ENCODE data around the gene JMJD8. TPM values are rescaled to one million over a fixed set of nuclear protein-coding genes. Genes with fewer than 3 reads are reported as not detected.

JMJD8 gene
- total and polyA plus RNA-seq, 2 experiments from 2014 or later = 48.5 to 82.5 TPM

GRCh38 chr16:733382-734207 is 49.5 kb upstream of the JMJD8 start:
- no peaks in the 10 kb centered on the region for H3K9me2 ChIP-seq (ENCODE audit: insufficient read depth)
- H3K79me2 ChIP-seq (replicated peaks; ENCODE audit: insufficient read depth) = no peaks in the 10 kb centered on the region
- no peaks in the 10 kb centered on the region for H3K4me1 ChIP-seq (ENCODE audit: insufficient read depth)
- TF ChIP-seq, protein P1, sequence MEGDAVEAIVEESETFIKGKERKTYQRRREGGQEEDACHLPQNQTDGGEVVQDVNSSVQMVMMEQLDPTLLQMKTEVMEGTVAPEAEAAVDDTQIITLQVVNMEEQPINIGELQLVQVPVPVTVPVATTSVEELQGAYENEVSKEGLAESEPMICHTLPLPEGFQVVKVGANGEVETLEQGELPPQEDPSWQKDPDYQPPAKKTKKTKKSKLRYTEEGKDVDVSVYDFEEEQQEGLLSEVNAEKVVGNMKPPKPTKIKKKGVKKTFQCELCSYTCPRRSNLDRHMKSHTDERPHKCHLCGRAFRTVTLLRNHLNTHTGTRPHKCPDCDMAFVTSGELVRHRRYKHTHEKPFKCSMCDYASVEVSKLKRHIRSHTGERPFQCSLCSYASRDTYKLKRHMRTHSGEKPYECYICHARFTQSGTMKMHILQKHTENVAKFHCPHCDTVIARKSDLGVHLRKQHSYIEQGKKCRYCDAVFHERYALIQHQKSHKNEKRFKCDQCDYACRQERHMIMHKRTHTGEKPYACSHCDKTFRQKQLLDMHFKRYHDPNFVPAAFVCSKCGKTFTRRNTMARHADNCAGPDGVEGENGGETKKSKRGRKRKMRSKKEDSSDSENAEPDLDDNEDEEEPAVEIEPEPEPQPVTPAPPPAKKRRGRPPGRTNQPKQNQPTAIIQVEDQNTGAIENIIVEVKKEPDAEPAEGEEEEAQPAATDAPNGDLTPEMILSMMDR (conservative IDR thresholded peaks at IDR 0.05; ENCODE audit: low read depth in 2 of 2) = peak; percentile 62 to 80
- no peak for TF ChIP-seq ZNF114 (CRISPR knock-in tag; IDR thresholded peaks at IDR 0.05)
- peak; percentile 79 for DNase-seq (ENCODE audit: low spot score)
- no peak overlapping the region for H3K4me3 ChIP-seq
- peak; percentile 61 for ATAC-seq
- no peak overlapping the region for H3K27ac Mint-ChIP-seq
- peaks cover 16% of the 10 kb centered on the region for H3K27me3 Mint-ChIP-seq (ENCODE audit: insufficient read depth, low read depth, poor library complexity)
- no peaks in the 10 kb centered on the region; the same call in 1 of the 2 replicates for H3K36me3 ChIP-seq (ENCODE audit: insufficient read depth)
- no peak overlapping the region for H2AFZ ChIP-seq
- peaks cover 2% of the 10 kb centered on the region; the same call in 1 of the 2 replicates for H3F3A ChIP-seq (replicated peaks; ENCODE audit: low read depth)
- H4K20me1 ChIP-seq (replicated peaks; ENCODE audit: insufficient read depth) = no peaks in the 10 kb centered on the region
- no peaks in the 10 kb centered on the region for H3K27me3 ChIP-seq (ENCODE audit: insufficient read depth)
- H3K4me2 ChIP-seq = no peak overlapping the region
- no peak overlapping the region for H3K4me3 Mint-ChIP-seq
- H3K9me3 Mint-ChIP-seq = no peaks in the 10 kb centered on the region
- peaks cover 28% of the 10 kb centered on the region for H3K36me3 Mint-ChIP-seq (ENCODE audit: low read depth)
- peaks cover 8% of the 10 kb centered on the region for H3K4me1 Mint-ChIP-seq
- H3K27ac ChIP-seq (ENCODE audit: low read depth) = no peak overlapping the region

DNA sequence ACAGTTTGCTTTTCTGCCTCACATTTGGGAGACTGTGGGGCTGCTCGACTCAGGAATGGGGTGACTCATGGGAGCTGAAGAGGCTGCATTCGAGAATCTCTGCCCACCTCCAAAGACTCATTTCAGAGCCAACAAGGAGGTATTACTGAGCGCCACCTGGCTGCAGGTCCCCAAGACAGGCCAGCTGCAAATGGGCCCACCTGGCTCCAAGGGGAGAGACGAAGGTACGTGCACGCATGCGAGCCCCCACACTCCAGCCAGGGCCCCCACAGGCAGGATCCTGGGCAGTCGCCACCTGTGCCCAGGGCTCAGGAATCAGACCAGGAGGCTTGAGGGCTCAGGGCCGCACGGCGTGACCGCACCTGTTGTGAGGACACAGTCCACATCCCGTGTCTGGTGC is 48.8 kb upstream of the JMJD8 start:
- DNase-seq (ENCODE audit: low spot score) = peak; percentile 65

More for the DNA sequence above, 48.8 kb upstream of the JMJD8 start:
- Mint-ChIP-seq H3K9me3 (no peaks in the 10 kb centered on the region), H3K36me3 (ENCODE audit: low read depth) (peaks cover 26% of the 10 kb centered on the region), H3K27me3 (ENCODE audit: insufficient read depth, low read depth, poor library complexity) (peaks cover 14% of the 10 kb centered on the region), H3K4me1 (peaks cover 6% of the 10 kb centered on the region), H3K4me3 (no peak overlapping the region; the same call in 2 of the 3 replicates), H3K27ac (no peak overlapping the region; the same call in 1 of the 2 replicates)
- Histone ChIP-seq H3F3A (replicated peaks; ENCODE audit: low read depth) (peaks cover 2% of the 10 kb centered on the region; the same call in 1 of the 2 replicates), H3K4me1 (ENCODE audit: insufficient read depth) (no peaks in the 10 kb centered on the region), H4K20me1 (replicated peaks; ENCODE audit: insufficient read depth) (no peaks in the 10 kb centered on the region), H3K4me3 (no peak overlapping the region), H3K4me2 (no peak overlapping the region), H3K9me2 (ENCODE audit: insufficient read depth) (no peaks in the 10 kb centered on the region), H3K79me2 (replicated peaks; ENCODE audit: insufficient read depth) (no peaks in the 10 kb centered on the region), H3K27me3 (ENCODE audit: insufficient read depth) (no peaks in the 10 kb centered on the region), H3K27ac (ENCODE audit: low read depth) (no peak overlapping the region), H2AFZ (no peak overlapping the region), H3K36me3 (ENCODE audit: insufficient read depth) (no peaks in the 10 kb centered on the region; the same call in 1 of the 2 replicates)
- ATAC-seq = peak; percentile 2; the same call in 2 of the 3 replicates
- no peak for TF ChIP-seq EZH2 (IDR thresholded peaks at IDR 0.05; ENCODE audit: low read depth, unreplicated experiment)
- TF ChIP-seq, protein P1 (conservative IDR thresholded peaks at IDR 0.05; ENCODE audit: low read depth in 2 of 2) = peak; percentile 42 to 70
